Stimulated activated CD4-positive, alpha-beta T cell treated with anti-CD3 and anti-CD28 coated beads, Interleukin-4, amount 100 ng/mL, for 4 hours (primary cell): ENCODE data around the gene CDPF1.

Experiments
- DNase-seq, 2 experiments: peaks; one replicate each; pipeline ENCODE4 v3.0.0-alpha.2; 2020

CDPF1 gene, protein sequence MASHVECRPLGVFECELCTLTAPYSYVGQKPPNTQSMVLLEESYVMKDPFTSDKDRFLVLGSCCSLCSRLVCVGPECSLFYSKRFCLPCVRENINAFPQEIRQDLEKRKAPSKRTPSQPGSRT

GRCh38 chr22:46250035-46250782, at the start of gene CDPF1:
Gene CDPF1, minus strand, starts transcription at chr22:46250293. Its CDS starts 2,009 bp downstream, at chr22:46248284.
- peak; percentile 90 to 91 for DNase-seq

GRCh38 chr22:46299101-46299500, 49.0 kb upstream of the CDPF1 start:
- no peak for DNase-seq

DNA sequence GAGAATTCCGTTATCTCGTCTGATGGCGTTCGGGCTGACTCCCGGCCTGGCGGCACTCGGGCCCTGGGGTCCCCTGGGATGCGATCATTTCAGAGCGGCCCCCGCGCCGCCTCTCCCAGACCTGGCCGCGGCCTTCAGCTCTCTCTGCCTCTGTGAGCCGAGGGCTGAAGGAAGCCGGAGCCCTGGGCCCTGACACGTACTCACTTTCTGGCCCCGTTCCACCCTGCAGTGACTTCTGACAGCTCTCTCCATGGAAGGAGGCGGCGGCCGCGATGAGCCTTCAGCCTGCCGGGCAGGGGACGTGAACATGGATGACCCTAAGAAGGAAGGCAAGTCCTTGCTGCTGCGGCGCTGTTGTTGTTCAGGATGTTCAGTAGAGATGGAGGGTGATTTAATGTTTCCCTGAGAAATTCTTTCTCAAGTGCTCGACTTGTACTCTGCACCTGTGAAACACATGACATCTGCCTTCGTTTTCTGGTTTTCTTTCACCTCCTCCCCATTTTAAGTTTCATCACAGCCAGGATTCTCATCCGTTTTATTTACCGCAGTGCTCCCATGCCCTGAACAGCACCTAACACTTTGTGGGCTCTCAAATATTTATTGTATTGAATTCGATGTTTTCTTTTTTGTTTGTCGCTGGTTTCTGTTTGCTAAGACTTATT, 47.2 kb upstream of the CDPF1 start:
- no peak for DNase-seq

DNA sequence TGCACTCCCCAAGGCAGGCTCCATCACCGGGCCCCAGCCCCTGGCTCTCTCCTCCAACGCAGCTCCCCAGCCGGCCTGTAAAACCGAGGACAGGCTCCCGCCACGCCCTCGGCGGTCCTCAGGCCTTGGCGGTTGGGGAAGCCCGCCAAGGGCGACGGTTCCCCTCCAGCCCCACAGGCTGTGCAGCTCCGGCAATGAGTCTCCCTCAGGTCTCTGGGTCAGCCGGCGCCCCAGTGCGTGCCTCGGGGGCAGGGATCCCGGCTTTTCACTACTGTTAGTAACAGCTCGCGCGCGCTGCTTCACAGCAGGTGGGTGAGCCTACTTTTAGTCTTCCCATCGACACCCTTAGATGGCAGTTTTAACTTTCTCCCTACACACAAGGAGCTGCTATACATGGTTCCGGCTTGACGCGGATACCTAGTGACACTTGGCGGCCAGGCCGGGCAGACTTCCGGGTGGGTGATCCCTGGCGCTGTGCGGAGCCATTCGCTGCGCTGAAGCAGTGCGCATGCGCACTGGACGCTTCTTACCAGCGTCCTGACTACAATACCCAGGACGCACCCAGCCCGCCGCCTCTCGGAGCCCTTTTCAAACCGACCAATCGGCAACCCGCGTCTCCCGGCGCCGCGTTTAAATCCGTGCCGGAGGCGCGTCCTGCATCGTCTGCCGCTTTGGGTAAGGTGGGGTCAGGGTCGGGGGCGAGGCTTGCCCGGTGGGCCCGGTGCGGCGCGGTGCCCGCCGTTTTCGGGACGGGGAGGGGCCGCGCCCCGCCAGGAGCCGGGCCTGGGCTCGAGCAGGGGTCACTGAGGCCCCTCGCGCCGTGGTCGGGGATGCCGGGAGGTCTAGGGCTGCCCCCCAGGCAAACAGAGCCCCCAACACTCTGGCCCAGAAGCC, 46.4 kb upstream of the CDPF1 start, which contains the start of gene GTSE1:
Gene GTSE1 (plus strand): TSS at position 614 of the 894 bp plus-strand sequence. CDS start 531 bp downstream, outside the sequence.
- DNase-seq, result peak; percentile 95 to 96

DNA sequence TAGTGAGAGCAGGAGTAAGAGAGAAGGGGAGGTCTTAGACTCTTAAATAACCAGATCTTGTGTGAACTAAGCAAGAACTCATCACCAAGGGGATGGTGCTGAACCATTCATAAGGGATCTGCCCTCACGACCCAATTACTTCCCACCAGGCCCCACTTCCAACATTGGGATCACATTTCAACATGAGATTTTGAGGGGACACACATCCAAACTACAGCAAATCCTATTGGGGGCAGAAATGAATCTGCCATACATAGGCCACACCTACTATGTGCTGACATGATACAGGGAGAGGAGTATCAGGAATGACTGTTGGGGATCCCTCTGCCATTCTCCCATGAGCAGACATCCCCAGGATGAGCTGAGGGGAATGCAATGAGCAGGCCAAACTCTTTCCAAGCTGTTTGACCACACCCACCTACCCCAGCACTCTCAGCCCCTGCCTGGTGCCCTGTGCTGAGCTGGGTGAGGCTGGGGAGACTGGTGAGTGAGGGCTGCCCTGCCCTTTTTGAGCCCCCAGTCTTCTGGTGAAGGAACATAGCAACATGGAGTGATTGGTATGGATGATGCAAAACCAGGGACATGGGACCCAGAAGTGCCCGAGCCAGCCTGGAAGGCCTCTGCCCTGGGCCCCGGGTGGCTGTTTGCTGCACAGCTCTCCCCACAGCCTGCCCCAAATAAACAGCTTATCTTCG, 45.3 kb upstream of the CDPF1 start:
- DNase-seq, result no peak

DNA sequence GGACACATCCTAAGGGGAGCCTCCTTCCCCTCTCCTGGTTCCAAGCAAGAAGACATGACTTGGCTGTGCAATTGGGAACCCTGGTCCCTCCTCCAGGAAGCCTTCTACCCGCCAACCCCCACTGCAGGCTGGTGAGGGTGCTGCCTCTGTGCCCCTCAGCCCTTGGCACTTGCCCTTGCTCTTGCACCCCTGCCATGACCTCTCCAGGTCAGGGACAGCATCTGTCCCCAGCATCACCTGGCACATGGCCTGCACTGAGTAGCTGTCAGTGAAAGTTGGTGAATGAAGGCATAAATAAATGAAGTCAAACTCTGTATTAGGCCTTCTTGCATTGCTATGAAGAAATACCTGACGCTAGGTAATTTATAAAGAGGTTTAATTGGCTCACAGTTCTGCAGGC, 44.7 kb upstream of the CDPF1 start:
- DNase-seq, result no peak

- no peak for DNase-seq
Measured at GRCh38 chr22:46293577-46294260, 43.6 kb upstream of the CDPF1 start.

- DNase-seq, result no peak
Measured at GRCh38 chr22:46292732-46293131, 42.6 kb upstream of the CDPF1 start.

- no peak for DNase-seq
Measured at GRCh38 chr22:46292173-46292572, 42.1 kb upstream of the CDPF1 start.

DNA sequence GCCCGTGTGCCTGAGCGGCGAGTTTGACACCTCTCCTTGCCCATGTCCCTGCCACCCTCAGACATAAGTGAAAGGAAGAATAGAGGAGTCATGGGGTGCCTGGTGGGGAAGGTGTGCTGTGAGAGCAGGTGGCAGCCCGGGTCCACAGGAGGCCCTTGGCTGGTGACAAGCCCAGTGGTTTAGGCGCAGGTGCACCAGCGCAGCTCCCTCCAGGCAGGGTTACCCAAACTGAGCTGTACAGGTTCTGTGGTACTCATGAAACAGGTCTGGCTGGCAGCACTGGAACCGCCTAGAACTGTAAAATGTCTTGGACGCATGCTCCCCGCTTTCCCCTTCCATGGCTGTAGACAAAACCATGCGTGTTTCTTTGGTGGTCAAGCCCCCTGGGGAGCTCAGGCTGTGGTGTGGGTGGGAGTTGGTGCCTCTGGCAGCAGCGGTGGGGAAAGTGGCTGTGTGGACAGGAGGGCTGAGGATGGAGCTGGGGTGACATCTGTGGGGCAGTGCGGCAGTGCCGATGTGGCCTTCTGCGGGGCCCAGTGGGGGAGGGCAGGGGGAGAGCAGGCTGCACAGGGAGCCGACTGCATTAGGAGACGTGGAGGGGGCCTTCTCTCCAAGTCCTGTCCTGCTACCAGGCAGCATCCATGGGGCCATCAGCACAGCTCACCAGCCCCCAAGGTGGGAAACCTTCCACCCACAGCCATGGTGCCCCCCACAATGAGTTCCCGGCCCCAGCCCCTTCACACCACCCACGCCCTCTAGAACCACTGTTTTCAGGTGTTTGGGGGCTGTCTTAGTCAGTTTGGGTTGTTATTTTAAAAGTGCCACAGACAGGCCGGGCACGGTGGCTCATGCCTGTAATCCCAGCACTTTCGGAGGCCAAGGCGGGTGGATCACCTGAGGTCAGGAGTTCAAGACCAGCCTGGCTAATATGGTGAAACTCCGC, 41.0 kb upstream of the CDPF1 start:
- no peak for DNase-seq

GRCh38 chr22:46290121-46290842, 40.2 kb upstream of the CDPF1 start:
- no peak for DNase-seq

DNA sequence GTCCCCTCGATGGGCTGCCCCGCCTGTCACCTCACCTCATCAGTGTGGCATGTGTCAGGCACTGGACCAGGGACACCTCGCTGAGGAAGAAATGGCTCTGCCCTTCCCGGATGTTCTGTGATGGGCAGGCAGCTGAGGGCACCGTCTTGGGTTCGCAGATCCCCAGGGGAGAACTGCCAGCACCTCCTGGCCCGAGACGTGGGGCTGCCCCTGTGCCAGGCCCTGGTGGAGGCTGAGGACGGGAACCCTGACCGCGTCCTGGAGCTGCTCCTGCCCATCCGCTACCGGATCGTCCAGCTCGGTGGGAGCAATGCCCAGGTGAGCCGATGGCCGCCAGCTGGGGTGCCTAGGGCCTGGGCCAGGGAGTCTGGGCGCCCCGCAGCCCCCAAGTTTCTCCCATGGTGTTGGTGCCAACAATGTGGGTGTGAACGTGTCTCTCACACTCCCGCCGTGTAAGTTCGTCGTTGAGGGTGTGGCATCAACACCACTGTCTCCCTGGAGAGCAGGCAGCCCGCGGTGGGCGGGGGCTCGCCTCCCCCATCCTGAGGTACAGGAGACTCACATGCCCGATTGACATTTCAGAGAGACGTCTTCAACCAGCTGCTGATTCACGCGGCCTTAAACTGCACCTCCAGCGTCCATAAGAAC, 39.3 kb upstream of the CDPF1 start:
- DNase-seq, result no peak

- no peak for DNase-seq
Measured at GRCh38 chr22:46288846-46289243, 38.8 kb upstream of the CDPF1 start.

DNA sequence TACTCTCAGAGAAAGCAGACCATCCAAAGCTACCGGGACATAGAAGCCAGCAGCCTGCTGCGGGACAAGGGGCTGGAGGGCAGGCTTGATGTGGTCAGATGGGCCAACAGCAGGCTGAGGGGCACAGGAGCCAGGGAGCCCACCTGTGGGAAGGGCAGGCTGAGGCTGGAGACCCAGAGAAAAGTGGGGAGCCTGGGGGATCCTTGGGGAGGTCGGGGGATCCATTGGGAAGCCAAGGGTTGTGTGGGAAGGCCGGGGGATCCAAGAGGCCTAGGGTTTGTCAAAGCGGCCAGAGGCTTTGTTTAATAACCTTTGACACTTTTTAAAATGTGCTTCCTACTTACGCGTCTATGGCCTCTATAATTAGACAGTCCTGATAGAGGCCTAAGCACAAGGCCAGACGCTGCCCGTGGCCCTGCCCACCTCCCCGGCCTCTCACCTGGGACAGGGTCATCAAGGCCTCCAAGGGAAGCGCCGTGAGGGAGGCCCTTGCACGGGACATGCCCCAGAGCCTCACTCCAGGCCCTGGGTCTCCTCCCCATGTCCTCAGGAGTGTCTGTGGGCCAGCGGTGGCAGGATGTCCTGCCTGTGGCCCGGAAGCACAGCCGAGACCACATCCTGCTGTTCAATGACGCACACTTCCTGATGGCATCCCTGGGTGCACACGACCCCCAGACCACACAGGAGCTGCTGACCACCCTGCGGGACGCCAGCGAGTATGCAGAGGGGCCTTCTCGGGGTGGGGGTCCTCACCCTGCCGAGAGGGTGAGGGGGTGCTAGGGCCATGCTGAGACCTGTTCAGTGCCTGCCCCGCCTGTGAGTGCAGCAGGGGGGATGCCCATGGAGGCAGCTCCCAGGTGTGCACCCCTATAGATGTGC, 38.0 kb upstream of the CDPF1 start:
- DNase-seq, result no peak

GRCh38 chr22:46286941-46287872, 37.1 kb upstream of the CDPF1 start:
- DNase-seq, result no peak

GRCh38 chr22:46286006-46286405, 35.9 kb upstream of the CDPF1 start:
- DNase-seq, result no peak
